Transverse colon (tissue), 4 donors: ENCODE measurements around the gene KIFAP3.

Experiments used
- EP300 ChIP-seq: sonication (generic); formaldehyde crosslinking; IDR thresholded peaks from one replicate; pipeline ENCODE4 v1.6.1; 2017; ENCODE audit warnings: antibody characterized with exemption, low read depth
- POLR2A ChIP-seq: fragments of 450-650 bp; IDR thresholded peaks from one replicate; pipeline ENCODE4 v1.6.1; 2016; ENCODE audit warnings: antibody characterized with exemption, mild to moderate bottlenecking, moderate library complexity
- POLR2AphosphoS5 ChIP-seq, 3 donors: sonication (generic); formaldehyde crosslinking; IDR thresholded peaks; one replicate each; pipeline ENCODE4 v1.6.1; 2016; ENCODE audit warnings: antibody characterized with exemption in 3 of 3
- TF ChIP-seq, protein P1 (sequence below), 5 experiments: fragments of 200-600 bp in 3 of 5; fragments of 450-650 bp in 2 of 5; sonication (generic) in 3 of 5; IDR thresholded peaks; 1 replicate in 2 of 5; 2 replicates in 3 of 5; pipeline ENCODE4 v1.5.1; 2016 to 2017; ENCODE audit warnings: antibody characterized with exemption in 5 of 5, inconsistent platforms in 3 of 5, mild to moderate bottlenecking in 2 of 5, moderate library complexity in 1 of 5

DNA sequence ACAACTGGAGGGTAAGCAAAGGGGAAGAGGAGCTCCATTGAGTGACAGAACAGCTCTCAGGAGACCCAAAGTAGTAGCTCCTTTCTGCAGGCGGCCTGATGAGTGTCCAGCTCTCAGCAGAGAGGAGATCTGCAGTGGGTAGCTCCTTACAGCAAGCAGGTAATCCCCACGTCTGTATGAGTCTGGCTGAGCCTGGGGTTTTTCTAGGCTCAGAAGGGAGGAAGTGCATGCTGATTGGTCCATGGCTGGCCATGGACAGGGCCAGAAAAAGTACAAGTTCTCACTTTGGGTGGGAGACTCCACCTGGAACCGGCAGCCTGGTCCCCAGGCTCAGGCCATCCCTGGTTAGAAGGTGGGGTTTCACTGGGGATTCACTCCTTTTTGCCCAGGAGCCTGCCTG is 129.9 kb downstream of the KIFAP3 start:
- TF ChIP-seq POLR2A = no peak
- TF ChIP-seq, protein P1, sequence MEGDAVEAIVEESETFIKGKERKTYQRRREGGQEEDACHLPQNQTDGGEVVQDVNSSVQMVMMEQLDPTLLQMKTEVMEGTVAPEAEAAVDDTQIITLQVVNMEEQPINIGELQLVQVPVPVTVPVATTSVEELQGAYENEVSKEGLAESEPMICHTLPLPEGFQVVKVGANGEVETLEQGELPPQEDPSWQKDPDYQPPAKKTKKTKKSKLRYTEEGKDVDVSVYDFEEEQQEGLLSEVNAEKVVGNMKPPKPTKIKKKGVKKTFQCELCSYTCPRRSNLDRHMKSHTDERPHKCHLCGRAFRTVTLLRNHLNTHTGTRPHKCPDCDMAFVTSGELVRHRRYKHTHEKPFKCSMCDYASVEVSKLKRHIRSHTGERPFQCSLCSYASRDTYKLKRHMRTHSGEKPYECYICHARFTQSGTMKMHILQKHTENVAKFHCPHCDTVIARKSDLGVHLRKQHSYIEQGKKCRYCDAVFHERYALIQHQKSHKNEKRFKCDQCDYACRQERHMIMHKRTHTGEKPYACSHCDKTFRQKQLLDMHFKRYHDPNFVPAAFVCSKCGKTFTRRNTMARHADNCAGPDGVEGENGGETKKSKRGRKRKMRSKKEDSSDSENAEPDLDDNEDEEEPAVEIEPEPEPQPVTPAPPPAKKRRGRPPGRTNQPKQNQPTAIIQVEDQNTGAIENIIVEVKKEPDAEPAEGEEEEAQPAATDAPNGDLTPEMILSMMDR (IDR thresholded peaks at IDR 0.05) = no peak
- no peak for TF ChIP-seq EP300
- no peak for TF ChIP-seq POLR2AphosphoS5 (IDR thresholded peaks at IDR 0.05)
